GM18867 (cell line): ENCODE data around the gene TMPRSS12.
"Not testable (repeated sequence)": the region's sequence is repeated elsewhere in the genome, so short reads cannot be mapped to it uniquely, and the experiment has no call there.

Source experiments
- ATAC-seq: cut with Tn5 transposase; IDR thresholded peaks from one replicate; pipeline ENCODE4 v1.9.1; 2021; ENCODE audit warnings: mild to moderate bottlenecking, moderate library complexity; ENCODE audit not compliant: unreplicated experiment

The TMPRSS12 gene, protein sequence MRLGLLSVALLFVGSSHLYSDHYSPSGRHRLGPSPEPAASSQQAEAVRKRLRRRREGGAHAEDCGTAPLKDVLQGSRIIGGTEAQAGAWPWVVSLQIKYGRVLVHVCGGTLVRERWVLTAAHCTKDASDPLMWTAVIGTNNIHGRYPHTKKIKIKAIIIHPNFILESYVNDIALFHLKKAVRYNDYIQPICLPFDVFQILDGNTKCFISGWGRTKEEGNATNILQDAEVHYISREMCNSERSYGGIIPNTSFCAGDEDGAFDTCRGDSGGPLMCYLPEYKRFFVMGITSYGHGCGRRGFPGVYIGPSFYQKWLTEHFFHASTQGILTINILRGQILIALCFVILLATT

DNA sequence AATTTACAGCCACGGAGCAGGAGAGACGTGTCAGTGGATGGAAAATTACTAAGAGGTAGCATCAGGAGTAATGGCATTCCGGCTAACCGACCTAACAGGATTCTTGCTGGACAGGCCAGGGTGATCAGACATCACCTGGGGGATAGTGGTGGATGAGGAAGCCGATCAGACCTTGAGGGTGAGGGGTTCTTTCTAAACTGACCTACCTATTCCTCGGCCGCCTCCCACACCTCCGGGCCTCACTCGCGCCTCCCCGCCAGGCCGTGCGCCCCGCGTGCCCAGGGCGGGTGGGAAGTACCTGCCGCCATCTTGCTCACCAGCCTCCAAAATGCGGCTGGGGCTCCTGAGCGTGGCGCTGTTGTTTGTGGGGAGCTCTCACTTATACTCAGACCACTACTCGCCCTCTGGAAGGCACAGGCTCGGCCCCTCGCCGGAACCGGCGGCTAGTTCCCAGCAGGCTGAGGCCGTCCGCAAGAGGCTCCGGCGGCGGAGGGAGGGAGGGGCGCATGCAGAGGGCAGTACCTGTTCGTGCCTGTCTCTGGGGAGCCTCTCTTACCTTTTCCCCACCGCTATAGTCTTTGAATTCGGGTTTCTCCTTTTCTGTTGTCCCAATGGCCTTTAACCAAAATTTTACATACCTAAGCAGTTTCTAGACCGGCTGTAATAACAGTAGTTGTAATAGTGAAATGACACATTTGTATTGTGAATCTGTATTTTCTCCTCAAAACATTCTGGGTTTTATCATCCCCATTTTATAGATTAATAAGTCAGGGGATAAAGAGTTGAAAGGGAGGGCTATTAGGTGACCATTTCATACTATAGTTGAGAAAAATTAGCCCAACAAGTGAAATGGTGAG lies at the start of gene TMPRSS12:
Gene TMPRSS12 (plus strand): TSS at position 290 of the 857 bp plus-strand sequence. CDS start 39 bp downstream, at position 329.
- ATAC-seq: no peak

DNA sequence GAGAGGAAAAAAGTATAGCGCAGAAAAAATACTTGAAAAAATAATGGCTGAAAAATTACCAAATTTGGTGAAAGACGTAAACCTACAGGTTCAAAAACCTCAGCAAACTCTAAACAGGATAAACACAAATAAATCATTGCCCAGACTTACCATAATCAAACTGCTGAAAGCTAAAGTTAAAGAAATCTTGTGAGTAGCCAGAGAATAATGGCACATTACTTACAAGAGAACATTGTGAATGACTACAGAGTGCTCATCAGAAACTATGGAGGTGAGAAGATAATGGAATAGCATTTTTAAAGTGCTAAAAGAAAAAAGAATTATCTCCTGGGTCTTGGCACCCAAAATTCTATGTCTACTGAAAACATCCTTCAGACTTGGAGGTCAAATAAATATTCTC lies 42.8 kb upstream of the TMPRSS12 start:
- ATAC-seq: no peak

DNA sequence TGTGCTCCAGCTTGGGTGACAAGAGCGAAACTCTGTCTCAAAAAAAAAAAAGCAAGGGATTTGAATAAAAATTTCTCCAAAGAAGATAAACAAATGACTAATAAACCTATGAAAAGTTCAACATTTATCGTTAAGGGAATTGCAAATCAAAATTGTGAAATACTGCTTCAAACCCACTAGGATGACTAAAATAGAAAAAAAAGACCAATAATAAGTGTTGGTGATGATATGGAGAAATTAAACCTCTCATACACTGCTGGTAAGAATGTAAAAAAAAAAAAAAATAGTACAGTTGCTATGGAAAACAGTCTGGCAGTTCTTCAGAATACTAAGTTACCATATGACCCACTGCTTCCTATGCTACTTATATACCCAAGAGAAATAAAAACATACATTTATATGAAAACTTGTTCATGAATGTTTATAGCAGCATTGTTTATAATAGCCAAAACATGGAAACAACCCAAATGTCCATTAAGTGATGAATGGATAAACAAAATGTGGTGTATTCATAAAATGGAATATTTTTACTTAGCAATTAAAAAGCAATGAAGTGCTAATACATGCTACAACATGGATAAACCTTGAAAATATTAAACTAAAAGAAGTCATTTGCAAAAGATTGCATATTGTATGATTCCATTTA lies 39.4 kb upstream of the TMPRSS12 start:
- no peak for ATAC-seq

DNA sequence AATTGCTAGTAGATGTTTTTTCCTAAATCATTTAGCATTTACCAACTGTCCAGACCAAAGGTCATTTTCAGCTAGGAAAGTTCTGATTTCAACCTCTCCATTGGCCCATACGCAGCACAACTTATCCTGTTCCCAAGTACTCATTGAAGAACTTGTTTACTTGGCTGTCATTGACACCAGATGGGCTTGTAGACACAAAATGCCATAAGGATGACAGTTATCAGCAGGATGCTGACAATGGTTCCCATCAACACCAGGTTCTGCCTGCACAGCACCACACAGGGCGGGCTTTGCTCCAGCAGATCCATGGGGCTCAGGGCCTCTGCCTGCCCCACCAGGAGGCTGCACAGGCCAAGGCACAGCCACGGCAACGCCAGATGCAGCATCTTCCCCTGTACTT lies 36.5 kb upstream of the TMPRSS12 start:
- ATAC-seq: no peak

DNA sequence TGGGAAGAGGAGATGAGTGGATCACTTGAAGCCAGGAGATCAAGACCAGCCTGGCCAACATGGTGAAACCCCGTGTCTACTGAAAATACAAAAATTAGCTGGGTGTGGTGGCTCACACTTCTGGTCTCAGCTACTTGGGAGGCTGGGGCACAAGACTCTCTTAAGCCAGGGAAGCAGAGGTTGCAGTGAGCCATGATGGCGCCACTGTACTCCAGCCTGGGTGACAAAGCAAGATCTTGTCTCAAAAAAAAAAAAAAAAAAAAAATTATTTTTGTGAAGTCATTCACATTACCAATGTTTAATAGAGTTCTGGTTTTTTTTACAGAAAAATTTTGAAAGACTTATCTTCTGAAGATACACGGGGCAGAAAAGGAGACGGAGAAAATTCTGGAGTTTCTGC lies 33.6 kb upstream of the TMPRSS12 start:
- not testable (repeated sequence) for ATAC-seq

DNA sequence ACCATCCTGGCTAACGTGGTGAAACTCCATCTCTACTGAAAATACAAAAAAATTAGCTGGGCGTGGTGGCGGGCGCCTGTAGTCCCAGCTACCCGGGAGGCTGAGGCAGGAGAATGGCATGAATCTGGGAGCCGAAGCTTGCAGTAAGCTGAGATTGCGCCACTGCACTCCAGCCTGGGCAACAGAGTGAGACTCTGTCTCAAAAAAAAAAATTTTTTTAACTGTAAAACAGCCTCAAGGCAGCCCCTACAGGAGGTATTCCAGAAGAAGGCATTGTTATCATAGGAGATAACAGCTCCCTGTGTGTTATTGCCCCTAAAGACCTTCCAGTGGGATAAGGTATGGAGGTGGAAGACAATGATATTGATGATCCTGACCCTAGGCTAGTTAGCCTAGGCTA lies 27.8 kb upstream of the TMPRSS12 start:
- not testable (repeated sequence) for ATAC-seq

DNA sequence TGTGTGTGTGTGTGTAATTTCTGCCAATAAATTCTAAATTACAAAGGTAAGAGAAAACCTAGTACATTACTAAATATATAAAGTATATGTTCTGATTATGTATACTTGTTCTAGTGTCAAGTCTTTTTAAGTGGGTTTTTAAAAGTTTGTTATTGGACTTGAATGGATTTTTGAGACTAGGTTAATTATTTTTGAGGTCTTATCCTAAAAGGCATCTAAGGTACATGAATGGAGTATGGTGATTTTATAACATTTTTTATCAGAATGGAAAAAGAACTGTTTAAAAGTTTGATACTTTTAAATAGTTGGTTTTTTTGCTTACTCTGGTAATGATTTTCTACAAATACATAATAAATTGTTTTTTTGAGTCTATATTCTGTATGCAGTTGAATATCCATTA lies 22.5 kb upstream of the TMPRSS12 start:
- no peak for ATAC-seq

DNA sequence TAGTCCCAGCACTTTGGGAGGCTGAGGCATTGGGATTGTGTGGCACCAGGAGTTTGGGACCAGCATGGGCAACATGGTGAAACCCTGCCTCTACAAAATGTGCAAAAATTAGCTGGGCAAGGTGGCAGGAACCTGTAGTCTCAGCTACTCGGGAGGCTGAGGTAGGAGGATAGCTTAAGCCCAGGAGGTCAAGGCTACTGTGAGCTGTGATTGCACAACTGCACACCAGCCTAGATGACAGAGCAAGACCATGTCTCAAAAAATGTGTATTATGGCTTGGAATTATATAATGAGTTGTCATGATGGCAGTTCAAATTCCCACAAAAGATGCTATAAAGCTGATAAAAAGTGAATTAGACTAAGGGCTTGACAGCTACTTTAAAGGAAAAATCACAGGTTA lies 20.6 kb upstream of the TMPRSS12 start:
- ATAC-seq: no peak

DNA sequence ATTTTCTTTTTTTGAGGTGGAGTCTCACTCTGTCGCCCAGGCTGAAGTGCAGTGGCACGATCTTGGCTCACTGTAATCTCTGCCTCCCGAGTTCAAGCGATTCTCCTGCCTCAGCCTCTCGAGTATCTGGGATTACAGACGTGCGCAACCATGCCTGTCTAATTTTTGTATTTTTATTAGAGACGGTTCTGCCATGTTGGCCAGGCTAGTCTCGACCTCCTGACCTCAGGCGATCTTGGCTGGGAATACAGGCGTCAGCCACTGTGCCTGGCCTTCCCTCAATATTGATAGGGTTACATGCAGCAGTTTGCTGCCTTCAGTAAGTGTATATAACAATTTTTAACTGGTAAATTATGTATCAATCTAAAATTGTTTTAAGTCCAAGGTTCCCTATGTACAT lies 19.0 kb upstream of the TMPRSS12 start:
- not testable (repeated sequence) for ATAC-seq

DNA sequence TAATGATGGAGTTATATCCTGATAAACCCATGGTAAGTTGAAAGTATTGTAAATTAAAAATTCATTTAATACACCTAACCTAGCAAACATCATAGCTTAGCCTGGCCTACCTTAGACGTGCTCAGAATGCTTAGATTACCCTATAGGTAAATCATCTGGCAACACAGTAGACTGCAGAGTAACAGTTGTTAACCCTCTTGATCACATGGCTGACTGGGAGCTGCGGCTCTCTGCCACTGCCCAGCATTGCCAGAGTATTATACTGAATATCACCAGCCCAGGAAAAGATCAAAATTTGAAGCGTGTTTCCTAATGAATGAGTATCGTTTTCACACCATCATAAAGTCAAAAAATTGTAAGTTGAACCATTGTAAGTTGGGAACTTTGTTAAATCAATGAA lies 17.8 kb upstream of the TMPRSS12 start:
- ATAC-seq: no peak

DNA sequence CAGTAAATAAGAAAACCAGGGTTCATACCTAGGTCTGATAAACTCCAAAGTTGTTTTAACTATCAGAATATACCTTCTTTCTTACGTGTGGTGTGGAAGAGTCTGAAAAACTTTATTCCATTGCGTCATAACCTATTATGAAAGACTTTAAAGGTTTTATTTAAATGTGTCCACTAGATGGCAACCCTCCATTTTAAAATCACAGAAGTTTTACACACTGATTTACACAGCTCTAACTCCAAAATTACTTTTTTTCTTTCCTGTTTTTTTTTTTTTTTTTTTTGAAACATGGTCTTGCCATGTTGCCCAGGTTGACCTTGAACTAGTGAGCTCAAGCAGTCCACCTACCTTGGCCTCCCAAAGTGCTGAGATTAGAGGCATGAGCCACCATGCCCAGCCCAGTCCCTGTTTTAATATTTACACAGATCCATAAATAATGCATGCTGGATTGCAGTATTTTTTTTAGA lies 17.3 kb upstream of the TMPRSS12 start:
- ATAC-seq: no peak

DNA sequence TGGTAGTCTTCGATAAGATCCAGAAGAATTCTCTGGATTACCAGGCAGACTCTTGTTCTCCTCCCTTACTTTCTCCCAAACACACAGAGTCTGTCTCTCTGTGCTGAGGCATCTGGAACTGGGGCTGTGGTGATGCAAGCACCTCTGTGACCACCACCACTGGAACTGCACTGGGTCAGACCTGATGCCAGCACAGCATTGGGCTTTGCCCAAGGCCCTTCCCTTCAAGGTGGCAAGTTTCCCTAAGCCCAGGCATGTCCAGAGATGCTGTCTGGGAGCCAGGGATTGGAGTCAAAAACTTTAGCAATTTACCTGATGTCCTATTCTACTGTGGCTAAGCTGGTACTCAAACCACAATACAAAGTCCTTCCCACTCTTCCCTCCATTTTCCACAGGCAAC lies 14.6 kb upstream of the TMPRSS12 start:
- no peak for ATAC-seq

DNA sequence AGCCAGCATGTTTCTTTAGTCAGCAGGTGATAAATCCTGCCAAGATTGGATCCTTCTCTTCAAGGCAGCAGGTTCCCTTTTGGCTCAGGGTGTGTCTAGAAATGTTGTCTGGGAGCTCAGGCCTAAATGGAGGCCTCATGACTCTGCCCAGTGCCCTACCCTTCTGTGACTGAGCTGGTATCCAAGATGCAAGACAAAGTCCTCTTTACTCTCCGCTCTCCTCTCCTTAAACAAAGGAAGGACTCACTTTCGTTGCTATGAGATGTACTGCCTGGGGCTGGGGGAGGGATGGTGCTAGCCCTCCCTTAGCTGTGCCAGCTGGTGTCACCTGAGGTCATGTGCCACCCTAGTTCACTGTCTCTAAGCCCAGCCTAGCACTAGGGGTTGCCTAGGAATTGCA lies 13.8 kb upstream of the TMPRSS12 start:
- no peak for ATAC-seq

DNA sequence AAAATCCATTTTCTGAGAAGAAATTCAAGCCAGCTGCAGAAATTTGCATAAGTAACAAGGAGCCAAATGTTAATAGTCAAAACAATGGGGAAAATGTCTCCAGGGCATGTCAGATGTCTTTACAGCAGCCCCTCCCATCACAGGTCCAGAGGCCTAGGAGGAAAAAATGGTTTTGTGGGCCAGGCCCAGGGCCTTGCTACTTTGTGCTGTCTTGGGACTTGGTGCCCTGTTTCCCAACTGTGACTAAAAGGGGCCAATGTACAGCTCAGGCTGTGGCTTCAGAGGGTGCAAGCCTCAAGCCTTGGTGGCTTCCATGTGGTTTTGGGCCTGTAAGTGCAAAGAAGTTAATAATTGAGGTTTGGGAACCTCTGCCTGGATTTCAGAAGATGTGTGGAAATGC lies 8.9 kb upstream of the TMPRSS12 start:
- not testable (repeated sequence) for ATAC-seq

DNA sequence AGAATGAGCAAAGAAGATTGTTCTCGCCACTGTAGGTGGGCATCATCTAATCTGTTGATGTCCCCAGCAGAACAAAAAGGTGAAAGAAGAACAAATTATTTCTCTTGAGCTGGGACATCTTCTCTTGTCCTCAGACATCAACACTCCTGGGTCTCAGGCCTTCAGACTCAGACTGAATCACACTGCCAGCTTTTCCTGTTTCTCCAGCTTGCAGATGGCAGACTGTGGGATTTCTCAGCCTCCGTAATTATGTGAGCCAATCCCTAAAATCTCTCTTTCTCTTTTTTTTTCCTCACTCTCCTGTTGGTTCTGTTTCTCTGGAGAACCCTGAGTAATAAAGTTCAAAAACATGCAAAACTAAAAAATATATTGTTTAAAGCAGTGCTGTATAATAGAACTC lies 3.7 kb upstream of the TMPRSS12 start:
- no peak for ATAC-seq

DNA sequence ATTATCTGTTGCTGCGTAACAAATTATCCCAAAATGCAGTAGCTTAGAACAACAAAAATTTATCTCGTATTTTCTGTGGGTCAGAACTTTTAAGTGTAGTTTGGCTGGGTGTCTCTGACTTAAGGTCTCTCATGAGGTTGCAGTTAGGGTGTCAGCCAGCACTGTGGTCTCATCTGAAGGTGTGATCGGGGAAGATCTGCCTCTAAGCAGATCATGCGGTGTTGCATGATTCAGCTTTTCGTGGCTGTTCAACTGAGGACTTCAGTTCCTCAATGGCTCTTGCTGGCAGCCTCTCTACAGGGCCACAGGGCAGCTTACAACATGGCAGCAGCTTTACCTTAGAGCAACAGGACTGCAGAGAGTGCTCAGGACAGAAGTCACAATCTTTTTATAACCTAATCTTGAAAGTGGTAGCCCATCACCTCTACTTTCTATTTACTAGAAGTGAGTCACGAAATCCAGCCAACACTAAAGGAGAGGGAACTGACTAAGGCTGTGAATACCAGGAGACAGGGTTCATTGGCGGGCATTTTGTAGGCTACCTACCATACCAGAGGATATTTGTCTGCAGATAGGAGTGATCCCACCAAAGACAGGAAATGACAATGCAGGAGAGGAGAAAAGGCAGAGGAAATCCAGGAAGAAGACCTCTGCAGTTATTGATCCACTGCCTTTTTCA lies 1.8 kb upstream of the TMPRSS12 start:
- ATAC-seq: no peak

DNA sequence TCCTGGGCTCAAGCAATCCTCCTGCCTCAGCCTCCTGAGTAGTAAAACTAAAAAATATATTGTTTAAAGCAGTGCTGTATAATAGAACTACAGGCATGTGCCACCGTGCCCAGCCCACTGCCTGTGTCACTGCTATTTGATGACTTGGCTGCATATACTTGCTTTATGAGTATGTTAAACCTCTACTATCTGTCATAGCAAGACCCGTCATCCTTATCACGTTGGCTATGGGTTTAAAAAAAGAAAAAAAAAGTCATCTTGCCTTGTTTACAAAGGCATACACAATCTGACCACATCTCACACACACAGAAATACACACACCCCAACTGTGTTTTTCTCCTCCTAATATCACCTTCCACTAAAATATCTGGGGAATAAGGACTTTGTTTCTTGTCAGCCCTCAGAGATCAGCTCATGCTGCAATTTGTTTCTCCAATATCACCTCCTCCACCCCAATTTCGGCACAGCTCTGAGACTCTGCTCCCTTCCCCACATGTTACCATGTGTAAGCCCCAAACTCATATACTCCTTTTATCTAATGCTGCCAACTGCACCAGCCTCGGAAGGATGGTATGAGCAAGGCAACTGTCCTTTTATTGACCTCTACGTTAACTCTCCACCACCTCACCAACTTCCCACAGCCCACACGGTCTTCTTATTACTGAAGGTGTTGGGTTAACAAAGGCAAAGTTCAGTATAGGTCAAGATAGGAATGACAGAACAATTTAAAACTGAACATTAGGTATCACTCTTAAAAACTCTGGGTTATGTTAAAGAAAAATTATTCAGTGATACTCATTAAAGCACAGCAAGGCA lies 802 bp upstream of the TMPRSS12 start:
- no peak for ATAC-seq

DNA sequence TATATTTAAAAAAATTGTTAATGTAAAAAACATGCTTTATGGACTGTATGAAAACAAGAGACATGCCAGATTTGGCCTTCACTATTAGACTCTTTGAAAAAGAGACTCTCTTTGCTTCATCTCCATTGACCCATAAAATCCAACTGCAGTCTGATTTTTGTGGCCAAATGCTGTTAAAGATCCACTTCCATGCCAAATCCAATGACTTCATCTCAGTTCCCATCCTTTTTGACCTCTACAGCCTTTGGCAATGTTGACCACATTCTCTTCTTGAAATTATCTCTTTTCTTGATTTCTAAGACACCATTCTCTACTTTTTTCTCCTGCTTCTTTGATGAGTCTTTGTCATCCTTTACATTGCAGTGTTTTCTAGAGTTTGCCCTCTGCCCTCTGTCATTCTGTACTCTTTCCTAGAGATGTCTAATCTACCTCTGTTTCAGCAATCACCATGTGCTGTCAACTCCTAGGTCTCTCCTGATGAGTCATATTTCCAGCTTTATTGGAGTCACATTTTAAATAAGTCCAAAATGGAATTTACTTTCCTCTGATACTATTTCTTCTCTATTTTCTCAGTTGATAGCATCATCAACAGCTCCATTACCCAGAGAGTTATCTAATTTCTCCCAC lies 2.4 kb downstream of the TMPRSS12 start:
- ATAC-seq: no peak

DNA sequence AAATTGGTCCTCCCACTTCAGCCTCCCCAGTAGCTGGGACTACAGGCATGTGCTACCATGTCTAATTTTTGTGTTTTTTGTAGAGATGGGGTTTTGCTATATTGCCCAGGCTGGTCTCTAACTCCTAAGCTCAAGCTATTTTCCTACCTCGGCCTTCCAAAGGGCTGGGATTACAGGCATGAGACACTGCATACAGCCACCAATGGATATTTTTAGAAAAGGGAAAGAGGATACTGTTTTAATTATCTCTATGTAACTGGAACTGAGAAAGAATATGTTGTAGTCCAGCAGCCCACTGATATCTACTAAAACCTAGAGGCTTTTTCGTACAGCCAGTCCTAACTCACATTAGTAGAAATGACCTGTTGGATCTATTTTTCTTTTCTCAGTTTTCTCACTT lies 6.2 kb downstream of the TMPRSS12 start:
- ATAC-seq: no peak

DNA sequence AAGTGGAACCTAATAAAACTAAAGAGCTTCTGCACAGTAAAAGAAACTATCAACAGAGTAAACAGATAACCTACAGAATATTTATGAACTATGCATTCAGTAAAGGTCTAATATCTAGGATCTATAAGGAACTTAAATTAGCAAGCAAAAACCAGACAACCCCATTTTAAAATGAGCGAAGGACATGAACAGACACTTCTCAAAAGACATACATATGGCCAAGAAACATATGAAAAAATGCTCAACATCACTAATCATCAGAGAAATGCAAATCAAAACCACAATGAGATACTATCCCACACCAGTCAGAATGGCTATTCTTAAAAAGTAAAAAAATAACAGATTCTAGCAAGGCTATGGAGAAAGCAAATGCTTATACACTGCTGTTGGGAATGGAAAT lies 12.5 kb downstream of the TMPRSS12 start:
- not testable (repeated sequence) for ATAC-seq
